ENCODE measurements around the gene COG4. TPM values are rescaled to one million over a fixed set of nuclear protein-coding genes. Genes with fewer than 3 reads are reported as not detected.
"Not testable (repeated sequence)": the region's sequence is repeated elsewhere in the genome, so short reads cannot be mapped to it uniquely, and the experiment has no call there.

Gene COG4
- total RNA-seq, 2 donors from 2014 or later, result 29.3 to 39.1 TPM

DNA sequence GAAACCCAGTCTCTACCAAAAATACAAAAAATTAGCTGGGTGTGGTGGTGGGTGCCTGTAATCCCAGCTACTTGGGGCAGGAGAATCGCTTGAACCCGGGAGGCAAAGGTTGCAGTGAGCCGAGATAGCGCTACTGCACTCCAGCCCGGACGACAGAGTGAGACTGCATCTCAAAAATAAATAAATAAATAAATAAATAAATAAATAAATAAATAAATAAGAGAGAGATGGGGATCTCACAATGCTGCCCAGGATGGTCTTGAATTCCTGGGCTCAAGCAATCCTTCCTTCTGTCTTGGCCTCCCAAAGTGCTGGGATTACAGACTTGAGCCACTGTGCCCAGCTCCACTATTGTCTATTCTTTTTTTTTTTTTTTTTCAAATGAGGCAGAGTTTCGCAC lies 6.6 kb upstream of the COG4 start:
- intact Hi-C loops (cut with DNase I), result loop anchor here (10.0 kb wide), 1 partner anchor 125 kb away; no protein-coding TSS in a partner anchor
- DNase-seq (ENCODE audit: low spot score), result not testable (repeated sequence)

DNA sequence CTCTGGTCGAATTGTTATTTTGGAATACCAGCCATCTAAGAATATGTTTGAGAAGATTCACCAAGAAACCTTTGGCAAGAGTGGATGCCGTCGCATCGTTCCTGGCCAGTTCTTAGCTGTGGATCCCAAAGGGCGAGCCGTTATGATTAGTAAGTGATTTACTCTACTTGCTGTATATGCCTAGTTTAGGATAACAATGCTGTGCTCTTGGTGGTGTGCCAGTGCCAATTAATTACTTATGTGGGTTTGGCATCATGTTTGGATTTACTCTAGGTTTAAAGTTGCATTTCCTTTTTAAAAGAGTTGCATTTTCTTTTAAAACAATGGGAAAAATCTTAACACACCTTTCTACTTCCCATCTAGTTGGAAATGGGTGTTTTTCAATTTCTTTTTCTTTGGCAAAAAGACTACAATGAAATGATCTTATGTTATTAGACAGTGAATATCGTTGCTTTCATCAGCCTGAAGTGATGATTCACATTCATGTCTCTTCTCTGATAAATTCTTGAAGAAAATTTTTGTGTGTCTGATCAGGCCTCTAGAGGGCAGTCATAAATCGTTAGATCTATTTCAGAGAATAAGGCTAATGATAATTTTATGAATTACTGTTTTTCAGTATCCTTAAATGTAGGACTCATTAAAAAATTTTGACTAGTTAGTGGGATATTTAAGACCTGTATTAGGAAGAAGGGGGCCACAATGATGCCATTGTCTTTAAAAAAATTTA lies 5.9 kb upstream of the COG4 start:
- intact Hi-C loops (cut with DNase I), result loop anchor here in 1 of 2 donors (10.0 kb wide), 1 partner anchor 126 kb away; no protein-coding TSS in a partner anchor

DNA sequence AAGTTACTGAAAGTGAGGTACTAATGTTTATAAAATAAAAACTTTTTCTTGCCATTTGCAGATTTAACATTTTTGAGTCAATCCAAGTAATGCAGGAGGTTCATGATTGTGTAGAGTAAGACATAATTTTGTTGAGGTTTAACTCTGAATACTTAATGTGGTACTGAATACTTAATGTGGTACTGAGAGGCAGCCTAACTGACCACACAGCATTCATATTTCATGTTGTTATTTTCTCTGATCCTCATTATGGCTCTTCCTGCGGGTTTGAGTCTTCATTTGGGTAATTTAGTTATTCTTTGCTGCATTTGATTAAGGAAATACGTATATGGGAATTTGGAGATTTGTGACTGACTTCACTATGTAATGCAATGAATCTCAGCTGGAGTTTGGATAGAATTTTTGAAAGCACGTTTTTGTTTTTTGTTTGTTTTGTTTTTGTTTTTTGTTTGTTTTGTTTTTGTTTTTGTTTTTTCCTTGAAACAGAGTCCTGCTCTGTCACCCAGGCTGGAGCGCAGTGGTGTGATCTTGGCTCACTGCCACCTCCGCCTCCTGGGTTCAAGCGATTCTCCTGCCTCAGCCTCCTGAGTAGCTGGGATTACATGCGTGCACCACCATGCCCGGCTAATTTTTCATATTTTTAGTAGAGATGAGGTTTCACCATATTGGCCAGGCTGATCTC lies 4.1 kb upstream of the COG4 start:
- DNase-seq (ENCODE audit: low spot score), result no peak
- intact Hi-C loops (cut with DNase I), result loop anchor here in 1 of 2 donors (10.0 kb wide), 1 partner anchor 127 kb away; no protein-coding TSS in a partner anchor

More for the DNA sequence above, 5.9 kb upstream of the COG4 start:
- DNase-seq (ENCODE audit: low spot score), result no peak

DNA sequence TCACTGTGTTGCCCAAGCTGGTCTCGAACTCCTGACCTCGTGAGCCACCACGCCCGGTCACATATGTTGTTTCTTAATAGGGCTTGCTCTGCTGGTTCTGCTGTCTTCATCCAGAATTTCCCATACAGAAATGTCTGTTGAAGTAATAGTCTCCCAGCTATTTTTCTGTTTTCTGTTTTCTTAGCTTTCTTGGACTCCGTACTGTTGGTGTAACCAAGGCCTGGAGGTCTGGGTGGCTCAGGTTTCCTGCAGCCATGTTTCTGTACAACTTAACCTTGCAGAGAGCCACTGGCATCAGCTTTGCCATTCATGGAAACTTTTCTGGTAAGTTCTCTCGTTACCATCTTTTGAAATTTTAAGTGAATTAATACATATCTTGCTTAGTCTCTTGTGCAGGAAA lies 3.0 kb upstream of the COG4 start:
- intact Hi-C loops (cut with DNase I), result loop anchor here in 1 of 2 donors (10.0 kb wide), 1 partner anchor 128 kb away; no protein-coding TSS in a partner anchor
- no peak for DNase-seq (ENCODE audit: low spot score)

DNA sequence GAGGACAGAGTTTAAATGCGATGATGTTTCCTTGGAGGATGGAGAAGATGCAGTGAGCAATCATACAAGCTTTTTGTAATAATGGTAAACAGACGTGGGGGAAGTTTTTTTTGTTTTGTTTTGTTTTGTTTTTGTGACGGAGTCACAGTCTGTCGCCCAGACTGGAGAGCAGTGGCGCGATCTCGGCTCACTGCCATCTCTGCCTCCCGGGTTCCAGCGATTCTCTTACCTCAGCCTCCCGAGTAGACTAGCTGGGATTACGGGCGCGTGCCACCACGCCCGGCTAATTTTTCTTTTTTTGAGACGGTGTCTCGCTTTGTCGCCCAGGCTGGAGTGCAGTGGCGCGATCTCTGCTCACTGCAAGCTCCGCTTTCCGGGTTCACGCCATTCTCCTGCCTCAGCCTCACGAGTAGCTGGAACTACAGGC lies 1.1 kb upstream of the COG4 start:
- not testable (repeated sequence) for DNase-seq (ENCODE audit: low spot score)
- intact Hi-C loops (cut with DNase I), result loop anchor here in 1 of 2 donors (10.0 kb wide), 1 partner anchor 130 kb away; no protein-coding TSS in a partner anchor

DNA sequence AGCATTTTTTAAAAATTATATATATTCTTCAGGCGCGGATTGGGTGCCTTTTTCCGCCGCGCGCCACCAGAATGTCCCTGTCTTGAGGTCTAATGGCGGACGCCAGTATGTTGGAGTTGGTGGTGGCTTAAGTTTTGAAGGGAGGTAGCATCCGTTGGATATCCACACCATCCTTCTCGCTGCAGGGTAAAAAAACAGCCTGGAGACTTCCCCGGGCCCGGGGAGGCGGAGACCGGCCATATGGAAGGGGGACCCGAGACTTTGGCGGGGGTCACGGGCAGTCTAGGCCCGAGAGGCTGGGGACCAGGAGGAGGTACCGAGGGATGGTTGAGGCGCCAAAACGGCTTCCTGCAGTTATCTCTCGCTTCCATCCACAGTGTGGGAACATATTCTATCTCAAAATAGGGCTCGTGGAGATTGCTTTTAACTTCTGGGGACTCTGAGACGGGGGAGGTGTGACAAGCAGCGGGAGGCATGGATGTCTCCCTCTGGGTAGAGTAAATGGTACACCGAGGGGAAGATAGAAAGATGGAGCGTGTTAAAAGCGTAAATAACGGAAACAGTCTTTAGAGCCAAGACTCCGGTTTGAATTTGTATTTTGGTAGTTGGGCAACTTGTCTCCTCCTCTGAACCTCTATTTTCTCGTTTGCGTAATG lies 517 bp upstream of the COG4 start, which contains the start of gene SF3B3:
Gene SF3B3, plus strand, starts transcription at position 74 of the 656 bp plus-strand sequence. CDS start 2,841 bp downstream, outside the sequence.
- DNase-seq (ENCODE audit: low spot score), result peak; percentile 87
- intact Hi-C loops (cut with DNase I), result loop anchor here in 1 of 2 donors (10.0 kb wide), 1 partner anchor 131 kb away; no protein-coding TSS in a partner anchor

DNA sequence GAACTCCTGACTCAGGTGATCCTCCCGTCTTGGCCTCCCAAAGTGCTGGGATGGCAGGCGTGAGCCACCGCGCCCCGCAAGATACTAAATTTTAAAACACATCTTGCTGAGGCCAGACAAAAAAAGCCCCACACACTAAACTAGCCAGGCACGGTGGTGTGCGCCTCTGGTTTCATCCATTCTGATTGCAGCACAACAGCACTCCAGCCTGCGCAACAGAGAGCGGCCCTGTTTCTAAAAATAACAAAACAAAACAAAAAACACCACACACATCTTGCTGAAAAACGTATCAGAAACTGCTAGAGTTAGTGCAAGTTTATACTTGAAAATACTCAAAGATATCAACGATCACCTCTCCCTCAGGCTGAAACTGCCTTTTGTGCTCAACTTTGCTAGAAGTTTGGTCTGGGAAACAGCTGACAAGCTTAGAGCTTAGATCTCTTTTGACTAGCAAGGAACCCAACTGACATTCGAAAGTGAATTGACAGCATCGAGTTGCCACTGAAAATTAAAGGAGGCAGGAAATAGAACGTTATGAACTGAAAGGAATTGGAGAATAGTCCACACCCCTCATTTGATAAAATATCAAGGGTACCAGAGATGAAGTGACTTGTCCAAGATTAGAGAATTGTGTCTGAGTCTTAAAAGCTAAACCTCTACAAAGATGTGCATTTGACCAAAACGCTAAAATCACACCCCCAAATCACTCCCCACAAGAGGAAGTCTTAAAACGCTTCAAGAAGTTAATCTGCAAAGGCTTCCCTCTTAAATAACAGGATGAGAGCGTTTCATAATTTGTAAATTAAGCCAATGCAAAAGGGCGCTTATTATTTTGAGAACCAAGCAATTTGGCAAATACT lies 908 bp downstream of the COG4 start:
- intact Hi-C loops (cut with DNase I), result loop anchor here in 1 of 2 donors (10.0 kb wide), 1 partner anchor 132 kb away; no protein-coding TSS in a partner anchor
- peak; percentile 54 for DNase-seq (ENCODE audit: low spot score)

DNA sequence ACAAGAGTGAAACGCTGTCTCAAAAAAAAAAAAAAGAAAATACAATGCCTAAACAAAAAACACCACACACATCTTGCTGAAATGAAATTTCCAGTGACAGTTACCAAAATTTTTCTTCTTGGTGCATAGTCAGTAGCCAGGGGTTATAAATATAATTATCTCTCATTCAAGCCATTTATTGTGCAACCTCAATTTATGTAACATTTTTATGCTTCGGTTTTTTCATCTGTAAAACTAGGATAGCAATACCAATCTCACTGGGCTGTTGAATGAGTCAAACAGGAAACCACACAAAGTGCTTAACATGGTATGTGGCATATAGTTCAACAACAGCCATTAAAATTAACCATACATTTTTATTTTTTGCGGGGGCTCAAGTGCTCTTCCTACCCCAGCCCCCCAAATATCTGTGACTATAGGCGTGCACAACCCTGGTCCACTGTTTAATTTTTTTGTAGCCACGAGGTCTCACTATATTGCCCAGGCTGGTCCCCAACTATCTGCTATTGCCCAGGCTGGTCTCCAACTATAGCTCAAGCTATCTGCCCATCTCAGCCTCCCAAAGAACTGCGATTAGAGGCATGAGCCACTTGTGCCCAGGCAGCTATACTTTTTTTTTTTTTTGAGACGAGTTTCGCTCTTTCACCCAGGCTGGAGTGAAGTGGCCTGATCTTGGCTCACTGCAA lies 2.6 kb downstream of the COG4 start:
- DNase-seq (ENCODE audit: low spot score), result no peak
- intact Hi-C loops (cut with DNase I), result loop anchor here in 1 of 2 donors (10.0 kb wide), 1 partner anchor 134 kb away; no protein-coding TSS in a partner anchor

DNA sequence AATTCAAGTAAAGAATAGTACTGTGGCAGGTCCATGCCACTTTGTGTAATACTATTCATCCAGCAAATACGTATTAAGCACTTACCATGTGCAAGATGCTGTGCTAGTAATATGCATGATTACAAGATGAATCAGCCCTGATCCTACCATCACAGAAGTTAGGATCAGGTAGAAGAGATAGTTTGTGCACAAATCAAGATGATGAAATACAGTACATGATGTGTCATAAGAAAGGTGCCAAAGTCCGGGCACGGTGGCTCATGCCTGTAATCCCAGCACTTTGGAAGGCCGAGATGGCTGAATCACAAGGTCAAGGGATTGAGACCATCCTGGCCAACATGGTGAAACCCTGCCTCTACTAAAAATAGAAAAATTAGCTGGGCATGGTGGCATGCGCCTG lies 10.9 kb downstream of the COG4 start:
- intact Hi-C loops (cut with DNase I), result no loop called here
- no peak for DNase-seq (ENCODE audit: low spot score)

DNA sequence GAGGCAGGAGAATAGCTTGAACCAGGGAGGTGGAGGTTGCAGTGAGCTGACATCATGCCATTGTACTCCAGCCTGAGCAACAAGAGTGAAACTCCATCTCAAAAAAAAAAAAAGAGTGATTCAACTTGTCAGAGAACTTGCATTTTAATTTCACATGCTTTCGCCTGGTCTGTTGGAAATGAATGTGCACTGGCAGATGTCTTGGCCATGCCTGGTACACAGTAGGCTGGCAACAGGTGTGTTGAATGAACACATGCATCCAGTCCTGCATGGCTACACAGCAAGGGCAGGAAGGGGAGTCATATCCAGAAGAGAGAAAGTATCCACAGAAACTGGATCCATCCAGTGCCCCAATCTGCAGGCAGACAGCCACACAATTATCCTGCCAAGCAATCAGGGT lies 11.5 kb downstream of the COG4 start:
- intact Hi-C loops (cut with DNase I), result no loop called here
- DNase-seq (ENCODE audit: low spot score), result no peak

DNA sequence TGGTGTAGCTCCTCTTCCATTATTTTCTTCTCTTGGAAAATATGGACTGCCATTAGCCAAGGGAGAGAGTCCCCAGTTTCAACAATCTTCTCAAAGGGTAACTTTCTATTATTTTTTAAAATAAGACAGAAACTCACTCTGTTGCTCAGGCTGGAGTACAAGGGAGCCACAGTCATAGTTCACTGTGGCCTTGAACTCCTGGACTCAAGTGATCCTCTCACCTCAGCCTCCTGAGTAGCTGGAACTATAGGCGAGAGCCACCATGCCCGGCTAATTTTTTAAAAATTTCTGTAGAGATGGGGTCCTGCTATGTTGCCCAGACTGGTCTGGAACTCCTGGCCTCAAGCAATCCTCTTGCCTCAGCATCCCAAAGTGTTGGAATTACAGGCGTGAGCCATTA lies 13.1 kb downstream of the COG4 start:
- DNase-seq (ENCODE audit: low spot score), result no peak
- intact Hi-C loops (cut with DNase I), result no loop called here

DNA sequence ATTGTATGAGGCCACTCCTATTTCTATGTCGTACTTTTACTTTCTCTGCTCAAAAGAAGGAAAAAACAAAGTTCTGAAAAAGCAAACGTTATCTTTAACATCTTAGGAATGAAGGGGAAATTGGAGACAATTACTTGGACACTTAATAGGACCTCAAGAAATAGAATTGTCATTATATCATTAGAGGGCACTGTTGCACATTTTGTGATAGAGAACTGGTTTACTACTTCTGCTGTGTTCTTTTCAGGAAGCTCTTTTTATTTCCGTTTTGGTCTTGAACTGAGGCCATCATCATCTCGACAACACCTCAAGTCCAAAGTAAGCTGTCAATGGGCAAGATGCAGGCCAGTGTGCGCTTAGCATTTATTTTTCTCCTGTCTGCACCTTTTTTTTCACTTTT lies 14.6 kb downstream of the COG4 start:
- DNase-seq (ENCODE audit: low spot score), result no peak
- intact Hi-C loops (cut with DNase I), result no loop called here

DNA sequence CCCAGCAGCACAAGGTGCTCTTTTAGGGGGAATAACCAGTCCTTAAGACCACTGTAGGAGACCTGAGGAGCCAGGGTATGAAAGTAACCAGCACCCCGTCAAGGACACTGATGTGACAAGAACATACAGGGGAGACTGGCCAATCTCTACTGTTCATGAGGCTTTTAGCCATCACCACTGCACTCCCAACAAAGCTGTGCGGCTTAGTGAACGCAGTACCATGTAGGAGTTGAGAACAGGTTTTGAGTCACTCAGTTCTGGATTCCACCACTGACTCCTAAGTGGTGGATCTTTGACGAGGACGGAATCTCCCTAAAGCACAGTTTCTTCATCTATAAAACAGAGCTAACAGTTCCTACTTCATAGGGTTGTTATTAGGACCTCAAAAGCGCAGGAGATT lies 26.8 kb downstream of the COG4 start:
- intact Hi-C loops (cut with DNase I), result no loop called here
- DNase-seq (ENCODE audit: low spot score), result no peak

DNA sequence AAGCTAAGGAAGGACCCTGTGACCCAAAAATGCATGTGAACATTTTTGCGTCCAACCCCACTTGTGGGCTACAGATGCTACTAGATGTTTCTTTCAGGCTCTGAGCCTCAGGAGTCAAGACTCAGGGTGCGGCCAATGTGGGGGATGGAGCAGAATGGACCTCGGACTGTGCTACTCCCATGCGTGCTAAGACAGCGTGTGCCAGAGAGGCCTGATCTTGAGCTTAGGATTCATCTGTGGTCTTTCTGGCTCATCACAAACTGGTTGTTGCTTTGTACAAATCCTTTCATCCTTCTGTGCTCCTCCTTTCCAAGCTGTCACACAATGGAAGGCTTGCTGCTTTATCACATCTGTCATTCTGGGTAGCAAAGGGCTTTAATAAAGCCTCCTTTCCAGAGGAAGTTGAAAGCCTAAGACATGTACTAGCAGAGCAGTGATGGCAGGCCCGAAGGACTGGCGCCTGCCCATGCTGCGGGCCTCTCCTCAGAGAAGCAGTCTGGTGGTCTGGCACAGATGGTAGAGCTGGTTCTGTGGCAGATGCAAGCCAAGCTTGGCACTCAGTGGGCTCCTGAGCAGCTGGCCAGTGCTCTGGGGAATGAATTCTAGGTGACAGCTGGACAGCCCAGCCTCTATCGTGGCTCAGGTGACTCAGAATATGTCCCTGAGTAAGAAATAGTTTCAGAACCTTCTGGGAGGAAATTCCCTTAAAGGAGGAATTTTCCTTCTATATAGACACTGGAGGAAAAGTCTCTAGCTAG lies 27.8 kb downstream of the COG4 start:
- peak; percentile 46 for DNase-seq (ENCODE audit: low spot score)
- intact Hi-C loops (cut with DNase I), result no loop called here

DNA sequence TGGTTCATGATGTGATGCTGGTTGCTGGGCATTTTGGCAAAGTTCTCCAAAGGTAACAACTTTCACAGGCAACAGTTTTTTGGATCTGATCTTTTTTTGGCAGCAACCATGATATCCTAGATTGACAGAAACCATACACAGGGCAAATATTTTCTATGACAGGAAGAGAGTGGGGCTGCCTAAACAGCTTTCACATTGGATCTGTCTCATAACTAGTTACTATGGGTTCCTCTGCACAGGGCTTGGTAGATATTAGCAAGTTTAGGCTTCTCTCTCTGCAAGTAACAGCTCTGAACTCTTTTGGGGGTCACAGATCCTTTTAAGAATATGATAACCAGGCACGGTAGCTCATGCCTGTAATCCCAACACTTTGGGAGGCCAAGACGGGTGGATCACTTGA lies 28.6 kb downstream of the COG4 start:
- intact Hi-C loops (cut with DNase I), result no loop called here

DNA sequence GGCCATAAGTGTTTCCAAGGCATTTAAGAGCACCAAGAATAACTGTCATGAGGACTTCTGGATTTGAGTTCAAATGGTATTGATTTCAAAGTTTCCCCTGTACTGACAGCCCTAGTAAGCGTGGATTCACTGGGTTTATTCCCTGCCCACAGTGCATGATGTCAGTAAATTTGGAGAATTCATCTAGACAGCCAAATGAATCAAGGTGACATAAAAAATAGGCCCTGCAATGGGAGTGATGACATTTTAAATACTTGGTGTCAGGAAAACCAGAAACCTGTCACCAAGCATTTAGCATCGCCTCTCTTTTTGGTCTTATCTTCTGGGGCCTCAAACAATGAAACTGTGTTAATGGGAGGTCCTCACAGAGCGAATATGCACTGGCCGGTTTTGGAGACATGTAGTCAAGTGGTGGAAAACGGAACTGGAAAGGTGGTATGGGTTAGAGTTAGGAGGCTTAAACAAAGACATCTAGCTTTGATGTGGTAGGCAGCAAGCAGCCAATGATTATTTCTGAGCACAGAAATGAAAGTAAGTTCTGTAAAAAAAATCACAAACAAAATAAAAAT lies 29.1 kb downstream of the COG4 start:
- DNase-seq (ENCODE audit: low spot score), result no peak
- intact Hi-C loops (cut with DNase I), result no loop called here

More for the DNA sequence above, 28.6 kb downstream of the COG4 start:
- DNase-seq (ENCODE audit: low spot score), result no peak

DNA sequence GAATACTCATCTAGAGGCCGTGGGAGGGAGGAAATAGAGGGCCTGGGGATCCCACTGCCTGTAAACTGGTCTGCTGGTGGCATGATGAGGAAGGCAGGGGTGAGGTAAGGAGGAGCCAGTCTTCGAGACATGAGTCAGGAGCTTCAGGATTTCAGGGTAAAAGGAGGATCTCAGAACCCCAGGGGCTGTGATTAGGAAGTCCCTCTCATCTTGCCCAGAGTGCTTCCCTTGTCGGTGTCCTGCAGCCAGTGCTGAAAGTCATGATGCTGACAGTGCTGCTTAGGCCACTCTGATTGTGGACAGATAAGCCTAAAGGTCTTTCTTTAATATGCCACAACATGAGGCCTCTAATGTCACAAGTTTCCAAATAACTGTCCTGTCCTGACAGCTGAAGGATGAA lies 29.6 kb downstream of the COG4 start:
- intact Hi-C loops (cut with DNase I), result no loop called here
- no peak for DNase-seq (ENCODE audit: low spot score)

Data from posterior vena cava (tissue), 2 donors.